ENCODE data around the gene KRTAP9-9. TPM values are rescaled to one million over a fixed set of nuclear protein-coding genes. Genes with fewer than 3 reads are reported as not detected.
"Not testable (repeated sequence)": the region's sequence is repeated elsewhere in the genome, so short reads cannot be mapped to it uniquely, and the experiment has no call there.

The KRTAP9-9 gene
- total RNA-seq, 2 donors from 2014 or later, result not detected

- no peaks in the 10 kb centered on the region for H3K9me3 ChIP-seq
- no peaks in the 10 kb centered on the region for H3K27me3 ChIP-seq
- no peaks in the 10 kb centered on the region for H3K36me3 ChIP-seq
- H3K4me3 ChIP-seq, result no peak overlapping the region
- DNase-seq (ENCODE audit: low spot score), result no peak
- no peak for TF ChIP-seq CTCF (IDR thresholded peaks at IDR 0.05)
- no peak overlapping the region for H3K27ac ChIP-seq
- H3K4me1 ChIP-seq, result no peaks in the 10 kb centered on the region
Measured at GRCh38 chr17:41230094-41230493, 25.1 kb upstream of the KRTAP9-9 start.

- Histone ChIP-seq H3K27me3 (no peaks in the 10 kb centered on the region), H3K4me1 (no peaks in the 10 kb centered on the region), H3K36me3 (no peaks in the 10 kb centered on the region), H3K27ac (no peak overlapping the region), H3K9me3 (no peaks in the 10 kb centered on the region), H3K4me3 (no peak overlapping the region)
- DNase-seq (ENCODE audit: low spot score), result no peak
- TF ChIP-seq CTCF (IDR thresholded peaks at IDR 0.05), result no peak
Measured at GRCh38 chr17:41231731-41232130, 23.5 kb upstream of the KRTAP9-9 start.

- H3K36me3 ChIP-seq, H3K27me3 ChIP-seq, H3K9me3 ChIP-seq: not testable (repeated sequence)
Measured at GRCh38 chr17:41232399-41233105, 22.6 kb upstream of the KRTAP9-9 start, which contains the start of gene KRTAP9-3. TSS of gene KRTAP9-3 (plus strand) at chr17:41232449. CDS start at chr17:41232502, 53 bp downstream.

GRCh38 chr17:41237116-41237515 is 18.1 kb upstream of the KRTAP9-9 start:
- DNase-seq (ENCODE audit: low spot score); H3K4me3 ChIP-seq; H3K27me3 ChIP-seq; H3K9me3 ChIP-seq; H3K27ac ChIP-seq; H3K36me3 ChIP-seq; H3K4me1 ChIP-seq: not testable (repeated sequence)

More at GRCh38 chr17:41232399-41233105, 22.6 kb upstream of the KRTAP9-9 start, which contains the start of gene KRTAP9-3:
- H3K4me1 ChIP-seq; H3K4me3 ChIP-seq; H3K27ac ChIP-seq; DNase-seq (ENCODE audit: low spot score): not testable (repeated sequence)

GRCh38 chr17:41237949-41238437 is 17.2 kb upstream of the KRTAP9-9 start, which contains the start of gene KRTAP9-8:
TSS of gene KRTAP9-8 (plus strand) at chr17:41237999. CDS start at chr17:41238052, 53 bp downstream.
- H3K9me3 ChIP-seq; H3K27me3 ChIP-seq; H3K4me3 ChIP-seq; H3K4me1 ChIP-seq; H3K27ac ChIP-seq; H3K36me3 ChIP-seq; DNase-seq (ENCODE audit: low spot score): not testable (repeated sequence)

- H3K27me3 ChIP-seq; H3K27ac ChIP-seq; H3K36me3 ChIP-seq; DNase-seq (ENCODE audit: low spot score); H3K4me1 ChIP-seq; H3K4me3 ChIP-seq; H3K9me3 ChIP-seq: not testable (repeated sequence)
Measured at GRCh38 chr17:41246995-41247787, 8.0 kb upstream of the KRTAP9-9 start.

GRCh38 chr17:41249637-41250240 is 5.4 kb upstream of the KRTAP9-9 start, which contains the start of gene KRTAP9-4:
TSS of gene KRTAP9-4 (plus strand) at chr17:41249687. CDS start at chr17:41249721, 34 bp downstream.
- not testable (repeated sequence) for H3K27me3 ChIP-seq; DNase-seq (ENCODE audit: low spot score); H3K4me3 ChIP-seq; H3K4me1 ChIP-seq; H3K36me3 ChIP-seq; H3K9me3 ChIP-seq; H3K27ac ChIP-seq

- TF ChIP-seq CTCF (IDR thresholded peaks at IDR 0.05), result no peak
- Histone ChIP-seq H3K27ac (no peak overlapping the region), H3K4me3 (no peak overlapping the region)
Measured at GRCh38 chr17:41251261-41251660, 3.9 kb upstream of the KRTAP9-9 start.

More at GRCh38 chr17:41251261-41251660, 3.9 kb upstream of the KRTAP9-9 start:
- Histone ChIP-seq H3K27me3 (no peaks in the 10 kb centered on the region), H3K4me1 (no peaks in the 10 kb centered on the region), H3K36me3 (no peaks in the 10 kb centered on the region), H3K9me3 (no peaks in the 10 kb centered on the region)
- no peak for DNase-seq (ENCODE audit: low spot score)
